ENCODE results near the gene PRDM2.

GRCh38 chr1:13699936-13700520 lies at the start of gene PRDM2:
- TF ChIP-seq CTCF (IDR thresholded peaks at IDR 0.05; ENCODE audit: low read depth, low read length) (no peak), POLR2A (IDR thresholded peaks at IDR 0.05; ENCODE audit: extremely low read depth, insufficient read length) (no peak)

Measured in NB4 (cell line).